Bronchial epithelial cell (primary cell): ENCODE measurements around the gene PTGS1. TPM values are rescaled to one million over a fixed set of nuclear protein-coding genes. Genes with fewer than 3 reads are reported as not detected.
A peak's percentile ranks its signal among the peaks of the same experiment; 100 is the strongest.

Experiments
- DNase-seq: peaks from one replicate; pipeline ENCODE4 v3.0.0-alpha.2; 2010; ENCODE audit warnings: low read depth
- FAIRE-seq: peaks from 2 replicates; lab custom pipeline; 2011; peaks lifted over from hg19 to GRCh38; lab: Jason Lieb, UNC
- H3K27me3 ChIP-seq: 2 replicates; pipeline ENCODE4 v1.5.1; 2011; ENCODE audit warnings: low read length; ENCODE audit not compliant: control insufficient read depth, insufficient read depth
- H3K36me3 ChIP-seq: 2 replicates; pipeline ENCODE4 v1.5.1; 2011; ENCODE audit warnings: low read length; ENCODE audit not compliant: control insufficient read depth, insufficient read depth
- H3K4me3 ChIP-seq: 2 replicates; pipeline ENCODE4 v1.5.1; 2011; ENCODE audit warnings: mild to moderate bottlenecking, low read depth, low read length, control low read depth
- total RNA-seq: library from RNA; depleted of rRNA; stranded (reverse); fragments of >200 nt; gene quantifications from 2 replicates; pipeline ENCODE4 v1.2.1, GENCODE V29; 2014
- TF ChIP-seq, protein P1 (sequence below): IDR thresholded peaks from 2 replicates; pipeline ENCODE4 v1.5.1; 2011; ENCODE audit warnings: mild to moderate bottlenecking, moderate library complexity, low read length, control low read depth, inconsistent platforms; ENCODE audit not compliant: insufficient read depth, severe bottlenecking

PTGS1 gene
- total RNA-seq, 1 donor from 2014 or later: 1.3 TPM

DNA sequence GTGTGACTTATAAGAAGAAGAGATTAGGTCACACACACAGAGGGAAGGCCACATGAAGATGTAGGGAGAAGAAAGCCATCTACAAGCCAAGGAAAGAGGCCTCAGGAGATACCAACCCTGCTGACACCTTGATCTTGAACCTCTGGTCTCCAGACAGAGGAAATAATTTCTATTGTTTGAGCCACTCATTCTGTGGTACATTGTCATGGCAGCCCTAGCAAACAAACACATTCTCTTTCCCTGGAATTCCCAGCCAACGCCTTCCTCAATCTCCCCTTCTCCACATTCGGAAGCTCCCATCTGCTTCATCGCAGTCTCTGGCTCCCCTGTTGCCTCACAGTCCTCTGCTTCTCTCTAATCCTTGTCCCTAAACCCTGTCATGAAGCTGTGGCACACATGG, 16.7 kb downstream of the PTGS1 start:
- TF ChIP-seq, protein P1, sequence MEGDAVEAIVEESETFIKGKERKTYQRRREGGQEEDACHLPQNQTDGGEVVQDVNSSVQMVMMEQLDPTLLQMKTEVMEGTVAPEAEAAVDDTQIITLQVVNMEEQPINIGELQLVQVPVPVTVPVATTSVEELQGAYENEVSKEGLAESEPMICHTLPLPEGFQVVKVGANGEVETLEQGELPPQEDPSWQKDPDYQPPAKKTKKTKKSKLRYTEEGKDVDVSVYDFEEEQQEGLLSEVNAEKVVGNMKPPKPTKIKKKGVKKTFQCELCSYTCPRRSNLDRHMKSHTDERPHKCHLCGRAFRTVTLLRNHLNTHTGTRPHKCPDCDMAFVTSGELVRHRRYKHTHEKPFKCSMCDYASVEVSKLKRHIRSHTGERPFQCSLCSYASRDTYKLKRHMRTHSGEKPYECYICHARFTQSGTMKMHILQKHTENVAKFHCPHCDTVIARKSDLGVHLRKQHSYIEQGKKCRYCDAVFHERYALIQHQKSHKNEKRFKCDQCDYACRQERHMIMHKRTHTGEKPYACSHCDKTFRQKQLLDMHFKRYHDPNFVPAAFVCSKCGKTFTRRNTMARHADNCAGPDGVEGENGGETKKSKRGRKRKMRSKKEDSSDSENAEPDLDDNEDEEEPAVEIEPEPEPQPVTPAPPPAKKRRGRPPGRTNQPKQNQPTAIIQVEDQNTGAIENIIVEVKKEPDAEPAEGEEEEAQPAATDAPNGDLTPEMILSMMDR: no peak
- DNase-seq (no peak), FAIRE-seq (no peak)
- H3K27me3 ChIP-seq: no peaks in the 10 kb centered on the region
- H3K36me3 ChIP-seq: no peaks in the 10 kb centered on the region
- H3K4me3 ChIP-seq: no peak overlapping the region

DNA sequence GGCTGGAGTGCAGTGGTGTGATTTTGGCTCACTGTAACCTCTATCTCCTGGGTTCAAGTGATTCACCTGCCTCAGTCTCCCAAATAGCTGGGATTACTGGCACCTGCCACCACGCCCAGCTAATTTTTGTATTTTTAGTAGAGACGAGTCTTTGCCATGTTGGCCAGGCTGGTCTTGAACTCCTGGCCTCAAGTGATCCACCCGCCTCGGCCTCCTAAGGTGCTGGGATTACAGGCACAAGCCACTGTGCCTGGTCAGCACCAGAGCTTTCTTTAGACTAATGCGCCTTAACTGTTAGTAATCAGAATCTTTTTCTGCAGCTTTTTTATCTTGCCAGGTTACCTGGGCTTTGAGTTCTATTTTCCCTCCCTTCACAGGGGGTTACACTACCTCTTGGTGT, 18.4 kb downstream of the PTGS1 start:
- FAIRE-seq (no peak), DNase-seq (no peak)
- no peaks in the 10 kb centered on the region for H3K27me3 ChIP-seq
- H3K36me3 ChIP-seq: no peaks in the 10 kb centered on the region
- no peak overlapping the region for H3K4me3 ChIP-seq
- TF ChIP-seq, protein P1: no peak

DNA sequence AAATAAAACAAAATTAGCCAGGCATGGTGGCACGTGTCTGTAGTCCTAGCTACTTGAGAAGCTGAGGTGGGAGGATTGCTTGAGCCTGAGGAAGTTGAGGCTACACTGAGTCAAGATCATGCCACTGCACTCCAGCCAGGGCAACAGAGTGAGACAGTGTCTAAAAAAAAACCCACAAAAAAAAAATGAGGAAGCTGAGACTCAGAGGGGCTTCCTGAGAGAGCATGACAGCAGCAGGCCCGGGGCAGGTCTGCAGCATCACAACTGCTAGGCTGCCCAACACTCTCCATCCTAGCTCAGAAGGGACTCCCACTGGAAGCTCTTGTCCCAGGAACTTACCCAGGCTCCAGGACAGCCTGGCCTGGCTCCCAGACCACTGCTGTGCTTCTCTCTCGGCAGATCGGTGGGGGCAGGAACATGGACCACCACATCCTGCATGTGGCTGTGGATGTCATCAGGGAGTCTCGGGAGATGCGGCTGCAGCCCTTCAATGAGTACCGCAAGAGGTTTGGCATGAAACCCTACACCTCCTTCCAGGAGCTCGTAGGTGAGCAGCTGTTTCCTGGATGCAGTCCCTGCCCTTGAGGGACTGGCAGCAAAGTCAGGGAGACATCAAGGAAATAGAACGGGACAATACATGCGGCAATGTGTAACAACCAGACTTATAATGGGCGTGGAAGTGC, 19.1 kb downstream of the PTGS1 start:
- DNase-seq (peak; percentile 47), FAIRE-seq (peak; percentile 90)
- Histone ChIP-seq H3K27me3 (no peaks in the 10 kb centered on the region), H3K4me3 (no peak overlapping the region), H3K36me3 (no peaks in the 10 kb centered on the region)
- TF ChIP-seq, protein P1: no peak

DNA sequence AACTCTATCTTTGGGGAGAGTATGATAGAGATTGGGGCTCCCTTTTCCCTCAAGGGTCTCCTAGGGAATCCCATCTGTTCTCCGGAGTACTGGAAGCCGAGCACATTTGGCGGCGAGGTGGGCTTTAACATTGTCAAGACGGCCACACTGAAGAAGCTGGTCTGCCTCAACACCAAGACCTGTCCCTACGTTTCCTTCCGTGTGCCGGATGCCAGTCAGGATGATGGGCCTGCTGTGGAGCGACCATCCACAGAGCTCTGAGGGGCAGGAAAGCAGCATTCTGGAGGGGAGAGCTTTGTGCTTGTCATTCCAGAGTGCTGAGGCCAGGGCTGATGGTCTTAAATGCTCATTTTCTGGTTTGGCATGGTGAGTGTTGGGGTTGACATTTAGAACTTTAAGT, 21.5 kb downstream of the PTGS1 start:
- H3K4me3 ChIP-seq: no peak overlapping the region
- no peaks in the 10 kb centered on the region for H3K36me3 ChIP-seq
- TF ChIP-seq, protein P1: no peak
- DNase-seq (no peak), FAIRE-seq (peak; percentile 70)
- H3K27me3 ChIP-seq: no peaks in the 10 kb centered on the region

DNA sequence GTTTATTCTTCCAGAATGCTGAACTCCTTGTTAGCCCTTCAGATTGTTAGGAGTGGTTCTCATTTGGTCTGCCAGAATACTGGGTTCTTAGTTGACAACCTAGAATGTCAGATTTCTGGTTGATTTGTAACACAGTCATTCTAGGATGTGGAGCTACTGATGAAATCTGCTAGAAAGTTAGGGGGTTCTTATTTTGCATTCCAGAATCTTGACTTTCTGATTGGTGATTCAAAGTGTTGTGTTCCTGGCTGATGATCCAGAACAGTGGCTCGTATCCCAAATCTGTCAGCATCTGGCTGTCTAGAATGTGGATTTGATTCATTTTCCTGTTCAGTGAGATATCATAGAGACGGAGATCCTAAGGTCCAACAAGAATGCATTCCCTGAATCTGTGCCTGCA, 21.9 kb downstream of the PTGS1 start:
- H3K27me3 ChIP-seq: no peaks in the 10 kb centered on the region
- DNase-seq (no peak), FAIRE-seq (peak; percentile 13)
- no peak overlapping the region for H3K4me3 ChIP-seq
- no peaks in the 10 kb centered on the region for H3K36me3 ChIP-seq
- TF ChIP-seq, protein P1: no peak
